ENCODE measurements around the gene MAST4.

The MAST4 gene

DNA sequence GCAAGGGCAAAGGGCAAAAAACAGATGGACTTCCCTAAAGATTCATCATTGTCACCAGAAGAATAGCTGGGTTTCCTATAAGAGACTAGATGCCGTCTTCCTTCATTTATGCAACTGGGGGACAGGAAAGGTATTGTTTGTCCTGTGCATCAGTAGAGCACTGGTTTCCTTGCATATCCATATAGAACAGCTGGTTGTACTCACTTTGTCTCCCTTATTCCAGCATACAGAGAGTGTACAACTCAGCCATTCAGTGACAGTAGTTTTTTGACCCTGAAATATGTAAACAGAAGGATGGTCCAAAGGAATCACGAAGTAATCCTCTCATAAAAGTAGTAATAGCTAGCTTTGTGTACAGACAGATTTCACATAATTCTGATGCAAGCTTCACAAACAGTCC lies 22.5 kb upstream of the MAST4 start:
- Mint-ChIP-seq H3K27me3 (peaks cover 4 to 21% of the 10 kb centered on the region in 2 donors), H3K4me3 (no peak overlapping the region), H3K9me3 (no peaks in the 10 kb centered on the region), H3K36me3 (ENCODE audit: insufficient read depth) (peaks cover 2% of the 10 kb centered on the region), H3K27ac (no peak overlapping the region), H3K4me1 (ENCODE audit: low read depth in 2 of 2) (no peaks in the 10 kb centered on the region)
- no peak for DNase-seq
- ATAC-seq (replicated peaks): no peak

DNA sequence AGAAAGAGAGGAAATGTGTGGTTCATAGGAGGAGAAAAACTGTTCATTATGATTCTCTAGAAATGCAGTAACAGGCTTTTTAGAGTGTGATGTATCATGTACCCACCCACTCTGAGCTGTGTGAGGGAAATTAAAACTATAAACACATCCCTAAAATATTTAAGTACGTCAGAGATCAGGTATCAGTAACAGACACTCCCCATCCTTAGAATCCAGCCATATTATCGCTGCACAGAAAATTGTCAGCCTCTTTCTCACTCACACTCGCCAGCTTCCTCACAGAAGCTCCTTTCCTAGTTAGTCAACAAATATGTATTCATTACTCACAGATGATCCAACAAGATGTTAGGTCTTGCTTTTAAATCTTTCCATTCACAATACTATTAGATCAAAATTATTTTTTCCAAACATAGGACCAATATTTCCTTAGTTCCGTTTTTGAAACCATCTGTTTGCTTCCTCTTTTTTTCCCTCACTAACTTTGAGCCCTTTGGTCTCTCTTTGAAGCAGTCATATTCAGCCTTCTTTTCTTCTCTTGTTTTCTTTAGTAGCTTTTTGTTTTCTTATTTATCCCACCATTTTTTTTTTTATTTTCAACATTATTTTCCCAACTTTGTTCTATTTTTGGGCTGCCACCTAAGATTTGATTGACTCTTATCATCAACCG lies 13.6 kb upstream of the MAST4 start:
- DNase-seq: no peak
- peaks cover 17 to 22% of the 10 kb centered on the region in 2 donors for H3K27me3 Mint-ChIP-seq
- no peaks in the 10 kb centered on the region for H3K4me1 Mint-ChIP-seq (ENCODE audit: low read depth in 2 of 2)
- ATAC-seq (replicated peaks): no peak
- H3K36me3 Mint-ChIP-seq (ENCODE audit: insufficient read depth): peaks cover 2% of the 10 kb centered on the region
- H3K27ac Mint-ChIP-seq: no peak overlapping the region
- no peak overlapping the region for H3K4me3 Mint-ChIP-seq
- H3K9me3 Mint-ChIP-seq: no peaks in the 10 kb centered on the region

DNA sequence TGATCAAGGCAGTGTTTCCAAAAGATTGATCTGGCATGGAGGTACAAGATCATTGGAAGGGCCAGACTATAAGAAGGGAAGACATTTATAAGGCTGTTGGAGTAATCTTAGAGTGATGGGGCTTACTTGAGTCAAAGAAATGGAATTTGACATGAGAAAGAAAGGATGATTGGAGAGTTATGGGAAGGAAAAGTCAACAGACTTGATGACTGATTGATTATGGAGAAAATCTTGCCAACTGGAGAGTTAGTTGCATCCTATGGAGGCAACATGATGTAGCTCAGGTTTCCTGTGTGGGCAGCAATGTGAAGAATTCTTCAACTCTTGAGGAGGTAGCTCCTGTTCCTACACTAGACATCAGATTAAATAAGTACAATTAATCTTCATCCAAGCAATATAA lies 10.9 kb upstream of the MAST4 start:
- ATAC-seq (replicated peaks): no peak
- Mint-ChIP-seq H3K4me1 (ENCODE audit: low read depth in 2 of 2) (no peaks in the 10 kb centered on the region), H3K9me3 (no peaks in the 10 kb centered on the region), H3K36me3 (ENCODE audit: insufficient read depth) (no peaks in the 10 kb centered on the region), H3K27me3 (peaks cover 15 to 29% of the 10 kb centered on the region in 2 donors), H3K4me3 (no peak overlapping the region), H3K27ac (no peak overlapping the region)
- DNase-seq: no peak

DNA sequence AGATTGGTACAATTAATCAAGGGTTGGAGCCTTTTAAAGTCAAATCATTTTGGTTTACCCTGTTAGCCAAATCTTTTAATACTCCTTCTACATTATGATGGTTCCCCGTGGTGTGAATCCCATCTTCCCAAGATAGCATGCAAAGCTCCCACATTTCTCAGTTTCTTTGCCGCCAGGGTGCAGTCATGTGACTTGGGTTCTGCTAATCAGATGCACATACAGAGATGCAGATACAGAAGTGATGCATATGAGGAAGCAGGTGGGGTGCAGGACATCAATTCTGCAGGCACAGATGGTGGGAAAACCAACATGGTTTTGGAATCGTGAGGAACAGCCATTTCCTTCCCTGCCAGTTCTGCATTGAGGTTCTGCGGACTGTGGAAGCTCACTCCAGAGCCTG lies 8.4 kb upstream of the MAST4 start:
- ATAC-seq (replicated peaks) (no peak), DNase-seq (no peak)
- Mint-ChIP-seq H3K4me1 (ENCODE audit: low read depth in 2 of 2) (no peaks in the 10 kb centered on the region), H3K27ac (no peak overlapping the region), H3K4me3 (no peak overlapping the region), H3K9me3 (no peaks in the 10 kb centered on the region), H3K36me3 (ENCODE audit: insufficient read depth) (no peaks in the 10 kb centered on the region), H3K27me3 (peaks cover 25 to 36% of the 10 kb centered on the region in 2 donors)

DNA sequence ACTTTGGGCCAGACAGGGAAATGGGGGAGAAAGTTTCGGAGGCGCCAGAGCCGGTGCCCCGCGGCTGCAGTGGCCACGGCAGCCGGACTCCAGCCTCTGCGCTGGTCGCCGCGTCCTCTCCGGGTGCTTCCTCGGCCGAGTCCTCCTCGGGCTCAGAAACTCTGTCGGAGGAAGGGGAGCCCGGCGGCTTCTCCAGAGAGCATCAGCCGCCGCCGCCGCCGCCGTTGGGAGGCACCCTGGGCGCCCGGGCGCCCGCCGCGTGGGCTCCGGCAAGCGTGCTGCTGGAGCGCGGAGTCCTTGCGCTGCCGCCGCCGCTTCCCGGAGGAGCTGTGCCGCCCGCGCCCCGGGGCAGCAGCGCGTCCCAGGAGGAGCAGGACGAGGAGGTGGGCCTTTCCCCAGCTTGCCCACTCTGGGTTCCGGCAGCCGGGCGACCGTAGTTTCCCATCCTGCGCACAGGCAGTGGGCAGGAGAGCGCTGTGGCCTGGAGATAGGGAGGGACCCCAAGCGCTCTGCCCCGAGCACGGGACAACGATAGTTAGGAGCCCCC lies 516 bp downstream of the MAST4 start:
- Mint-ChIP-seq H3K4me1 (ENCODE audit: low read depth in 2 of 2) (peaks cover 0 to 8% of the 10 kb centered on the region in 2 donors), H3K27ac (no peak overlapping the region), H3K27me3 (peaks cover 57 to 65% of the 10 kb centered on the region in 2 donors), H3K4me3 (peak overlapping the region; percentile 56 to 60), H3K9me3 (no peaks in the 10 kb centered on the region), H3K36me3 (ENCODE audit: insufficient read depth) (no peaks in the 10 kb centered on the region)
- ATAC-seq (replicated peaks) (no peak), DNase-seq (no peak)

DNA sequence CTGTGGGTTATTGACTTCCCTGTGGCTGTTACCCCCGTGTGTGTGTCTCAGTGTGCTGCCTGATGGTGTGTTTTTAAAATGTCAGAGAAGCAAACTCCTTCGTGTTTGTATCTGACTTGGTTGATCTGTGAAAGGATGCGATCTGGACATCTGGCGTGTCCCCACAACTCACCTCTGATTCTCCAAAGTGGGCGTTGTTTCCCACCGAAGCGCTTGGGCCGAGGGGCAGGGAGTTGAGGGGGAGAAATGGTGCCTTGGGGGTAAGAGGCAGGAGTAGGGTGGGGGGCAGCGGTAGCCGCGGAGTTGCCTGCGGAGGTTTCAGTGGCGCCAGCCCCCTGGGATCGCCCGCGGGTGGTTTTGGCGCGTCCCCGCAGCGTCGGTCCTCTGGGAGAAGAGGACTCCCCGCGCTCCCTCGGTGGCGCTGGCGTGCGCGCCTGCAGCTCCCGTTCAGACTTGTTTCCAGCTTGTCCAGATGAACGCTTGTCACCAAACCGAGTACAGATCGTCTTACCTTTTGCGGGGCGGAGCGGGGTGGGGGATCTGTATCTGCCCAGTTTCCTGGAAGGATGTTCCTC lies 1.1 kb downstream of the MAST4 start:
- ATAC-seq (replicated peaks) (no peak), DNase-seq (no peak)
- Mint-ChIP-seq H3K27ac (no peak overlapping the region), H3K27me3 (peaks cover 57 to 63% of the 10 kb centered on the region in 2 donors), H3K36me3 (ENCODE audit: insufficient read depth) (no peaks in the 10 kb centered on the region), H3K4me3 (peak overlapping the region; percentile 36 to 60), H3K9me3 (no peaks in the 10 kb centered on the region), H3K4me1 (ENCODE audit: low read depth in 2 of 2) (peaks cover 0 to 8% of the 10 kb centered on the region in 2 donors)

DNA sequence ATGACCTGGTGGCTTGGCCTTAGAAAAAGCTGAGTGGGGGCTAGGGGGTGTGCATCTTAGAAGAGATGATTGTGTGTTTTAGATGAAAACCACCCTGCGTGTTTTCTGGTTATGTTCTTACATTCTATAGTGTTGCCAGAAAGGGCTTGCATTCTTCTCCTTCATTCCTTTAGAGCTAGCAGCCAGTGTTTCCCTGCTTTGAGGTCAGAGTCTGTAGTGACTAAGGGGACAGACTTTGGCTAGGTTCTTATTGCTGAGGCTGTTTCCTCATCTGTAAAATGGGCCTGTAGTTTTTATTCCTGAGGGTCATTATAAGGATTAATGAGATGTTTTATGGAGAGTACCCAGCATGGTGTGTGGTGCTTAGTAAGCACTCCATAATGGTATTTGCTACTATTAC lies 6.4 kb downstream of the MAST4 start:
- Mint-ChIP-seq H3K9me3 (no peaks in the 10 kb centered on the region), H3K4me1 (ENCODE audit: low read depth in 2 of 2) (peaks cover 0 to 2% of the 10 kb centered on the region in 2 donors), H3K4me3 (no peak overlapping the region), H3K36me3 (ENCODE audit: insufficient read depth) (no peaks in the 10 kb centered on the region), H3K27ac (no peak overlapping the region), H3K27me3 (peaks cover 31 to 36% of the 10 kb centered on the region in 2 donors)
- DNase-seq (no peak), ATAC-seq (replicated peaks) (no peak)

DNA sequence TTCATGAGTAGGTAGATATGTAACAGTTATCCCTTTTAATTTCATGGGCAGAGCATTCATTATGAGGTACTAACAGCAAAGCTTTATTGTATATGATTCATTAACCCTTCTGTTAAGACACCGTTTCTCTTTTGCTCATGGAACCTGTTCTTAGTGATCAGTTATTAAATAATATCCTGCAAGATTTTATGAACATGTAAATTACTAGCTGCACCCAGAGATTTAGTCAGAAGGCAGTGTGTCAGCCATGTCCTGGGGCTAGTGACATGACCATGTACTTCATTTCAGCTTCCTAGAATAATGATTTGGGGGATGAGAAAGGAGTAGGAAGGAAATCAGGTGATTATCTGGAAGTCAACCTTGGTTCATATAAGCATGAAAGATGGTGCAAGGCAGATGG lies 7.0 kb downstream of the MAST4 start:
- H3K27me3 Mint-ChIP-seq: peaks cover 26 to 30% of the 10 kb centered on the region in 2 donors
- ATAC-seq (replicated peaks): no peak

DNA sequence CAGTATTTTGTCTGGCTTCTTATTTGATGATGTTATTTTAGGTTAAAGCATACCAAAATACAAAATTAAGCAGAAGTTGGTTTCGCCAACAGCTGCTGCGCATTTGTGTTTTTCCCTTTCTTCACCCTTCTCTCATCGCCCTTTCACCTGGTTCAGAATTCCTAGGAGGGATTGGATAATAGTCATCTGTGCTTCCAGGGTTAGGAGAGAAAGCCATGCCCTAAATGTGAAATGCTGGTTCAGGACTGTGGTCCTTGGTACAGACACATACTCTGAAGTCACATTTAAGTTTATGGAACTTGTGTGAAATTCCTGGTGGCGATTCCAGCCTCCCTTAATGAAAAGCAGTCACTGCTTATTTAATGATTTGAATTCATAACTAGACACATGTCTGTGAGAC lies 7.7 kb downstream of the MAST4 start:
- no peak for DNase-seq
- Mint-ChIP-seq H3K4me3 (no peak overlapping the region), H3K27ac (no peak overlapping the region), H3K9me3 (no peaks in the 10 kb centered on the region), H3K4me1 (ENCODE audit: low read depth in 2 of 2) (no peaks in the 10 kb centered on the region), H3K27me3 (peaks cover 18 to 23% of the 10 kb centered on the region in 2 donors), H3K36me3 (ENCODE audit: insufficient read depth) (no peaks in the 10 kb centered on the region)
- no peak for ATAC-seq (replicated peaks)

More for the DNA sequence above, 7.0 kb downstream of the MAST4 start:
- Mint-ChIP-seq H3K27ac (no peak overlapping the region), H3K4me1 (ENCODE audit: low read depth in 2 of 2) (peaks cover 0 to 2% of the 10 kb centered on the region in 2 donors), H3K36me3 (ENCODE audit: insufficient read depth) (no peaks in the 10 kb centered on the region), H3K9me3 (no peaks in the 10 kb centered on the region), H3K4me3 (no peak overlapping the region)
- no peak for DNase-seq

DNA sequence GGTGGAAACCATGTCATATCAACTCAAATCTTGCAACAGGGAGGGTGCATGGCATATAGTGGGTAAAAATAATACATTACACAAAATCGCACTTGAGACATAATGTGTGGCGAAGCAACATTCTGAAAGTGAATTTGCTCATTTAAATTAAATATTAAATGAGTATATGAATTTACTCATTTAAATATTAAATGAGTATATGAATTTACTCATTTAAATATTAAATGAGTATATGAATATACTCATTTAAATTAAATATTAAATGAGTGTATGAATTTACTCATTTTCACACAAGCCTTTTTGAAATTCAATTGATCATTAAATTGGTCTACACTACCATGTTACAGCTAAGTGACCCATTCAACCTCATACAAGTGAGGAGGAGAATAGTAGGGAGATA lies 10.5 kb downstream of the MAST4 start:
- Mint-ChIP-seq H3K27me3 (peaks cover 12 to 13% of the 10 kb centered on the region in 2 donors), H3K4me1 (ENCODE audit: low read depth in 2 of 2) (no peaks in the 10 kb centered on the region), H3K27ac (no peak overlapping the region), H3K9me3 (no peaks in the 10 kb centered on the region), H3K36me3 (ENCODE audit: insufficient read depth) (no peaks in the 10 kb centered on the region), H3K4me3 (no peak overlapping the region)
- ATAC-seq (replicated peaks) (no peak), DNase-seq (no peak)

DNA sequence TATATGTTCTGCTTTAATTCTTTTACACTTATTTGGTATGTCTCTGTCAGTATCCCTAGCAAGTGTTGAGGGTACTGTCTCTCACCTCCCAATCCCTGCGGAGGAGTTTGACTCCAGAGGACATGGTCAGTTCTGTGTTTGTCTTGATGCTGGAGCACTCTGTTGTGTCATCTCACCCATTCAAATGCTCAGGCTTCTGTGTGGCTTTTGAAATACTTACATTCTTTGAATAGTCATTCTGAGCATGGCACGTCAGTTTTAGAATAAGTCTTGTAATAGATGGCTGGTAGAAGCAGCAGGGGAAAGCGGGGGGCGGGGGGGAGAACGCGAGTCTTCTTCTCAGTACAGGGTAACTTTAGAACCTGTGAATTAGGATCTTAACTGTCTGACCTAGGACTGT lies 12.3 kb downstream of the MAST4 start:
- ATAC-seq (replicated peaks) (no peak), DNase-seq (no peak)
- peaks cover 0 to 15% of the 10 kb centered on the region in 2 donors for H3K27me3 Mint-ChIP-seq
- no peak overlapping the region for H3K4me3 Mint-ChIP-seq
- no peaks in the 10 kb centered on the region for H3K9me3 Mint-ChIP-seq
- no peaks in the 10 kb centered on the region for H3K36me3 Mint-ChIP-seq (ENCODE audit: insufficient read depth)
- H3K27ac Mint-ChIP-seq: no peak overlapping the region
- H3K4me1 Mint-ChIP-seq (ENCODE audit: low read depth in 2 of 2): no peaks in the 10 kb centered on the region

DNA sequence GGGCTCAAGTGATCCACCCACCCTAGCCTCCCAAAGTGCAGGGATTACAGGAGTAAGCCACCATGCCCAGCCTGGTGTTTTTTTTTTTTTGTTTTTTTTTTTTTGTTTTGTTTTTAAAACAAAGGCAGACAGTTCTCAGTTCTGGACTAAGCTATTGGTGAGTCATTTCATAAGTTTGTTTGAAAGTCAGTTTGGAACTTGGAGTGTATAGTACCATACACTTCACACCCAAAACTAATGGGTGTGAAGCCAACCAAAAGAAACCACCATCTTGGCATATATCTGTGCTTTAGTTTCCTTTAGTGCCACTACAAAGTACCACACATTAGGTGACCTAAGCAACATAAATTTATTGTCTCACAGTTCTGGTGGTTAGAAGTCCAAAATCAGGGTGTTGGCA lies 13.4 kb downstream of the MAST4 start:
- no peak overlapping the region for H3K27ac Mint-ChIP-seq
- H3K4me3 Mint-ChIP-seq: no peak overlapping the region
- H3K4me1 Mint-ChIP-seq (ENCODE audit: low read depth in 2 of 2): no peaks in the 10 kb centered on the region
- ATAC-seq (replicated peaks): no peak
- DNase-seq: no peak
- no peaks in the 10 kb centered on the region for H3K36me3 Mint-ChIP-seq (ENCODE audit: insufficient read depth)
- H3K9me3 Mint-ChIP-seq: no peaks in the 10 kb centered on the region
- peaks cover 0 to 21% of the 10 kb centered on the region in 2 donors for H3K27me3 Mint-ChIP-seq

DNA sequence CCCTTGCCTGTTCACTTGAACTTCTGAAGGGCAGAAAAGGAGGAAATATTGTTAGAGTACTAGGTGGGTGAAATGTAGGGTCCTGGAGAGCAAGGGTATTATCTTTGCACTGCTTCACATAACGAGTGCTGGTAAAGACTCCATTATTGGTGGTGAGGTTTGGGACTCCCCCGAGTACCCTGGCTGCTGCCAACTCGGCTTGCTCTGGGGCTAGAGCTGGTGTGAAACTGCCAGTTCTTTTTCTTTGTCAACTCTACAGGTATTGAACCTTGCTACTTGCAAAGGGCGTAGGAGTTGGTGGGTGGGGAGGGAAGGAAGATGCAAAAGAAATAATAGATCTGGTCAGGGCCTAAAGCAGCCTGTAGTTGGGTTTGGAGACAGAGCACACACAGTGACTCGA lies 16.0 kb downstream of the MAST4 start:
- H3K4me3 Mint-ChIP-seq: no peak overlapping the region
- ATAC-seq (replicated peaks): no peak
- H3K36me3 Mint-ChIP-seq (ENCODE audit: insufficient read depth): no peaks in the 10 kb centered on the region
- no peak for DNase-seq
- no peak overlapping the region for H3K27ac Mint-ChIP-seq
- no peaks in the 10 kb centered on the region for H3K4me1 Mint-ChIP-seq (ENCODE audit: low read depth in 2 of 2)
- H3K9me3 Mint-ChIP-seq: no peaks in the 10 kb centered on the region
- H3K27me3 Mint-ChIP-seq: peaks cover 0 to 24% of the 10 kb centered on the region in 2 donors

DNA sequence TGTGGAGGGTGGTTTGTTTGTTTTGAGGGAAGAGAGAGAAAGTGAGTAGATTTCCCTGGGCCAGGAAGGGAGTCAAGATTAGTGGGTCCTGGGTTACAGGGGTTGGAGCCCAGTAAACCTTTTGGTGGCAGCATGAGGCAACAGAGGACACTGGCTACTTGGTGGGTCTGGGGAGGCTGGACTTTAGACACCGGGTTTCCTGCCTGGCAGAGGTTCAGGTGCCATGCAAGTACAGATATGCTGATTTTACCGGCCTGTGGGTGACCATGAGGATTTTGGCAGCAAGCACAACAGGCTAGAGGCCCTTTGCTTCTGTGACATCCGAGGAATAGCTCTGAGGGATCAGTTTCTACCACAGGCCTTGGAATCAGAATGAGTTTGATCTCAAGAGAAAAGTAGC lies 18.9 kb downstream of the MAST4 start:
- H3K4me1 Mint-ChIP-seq (ENCODE audit: low read depth in 2 of 2): peaks cover 0 to 2% of the 10 kb centered on the region in 2 donors

More for the DNA sequence above, 18.9 kb downstream of the MAST4 start:
- H3K36me3 Mint-ChIP-seq (ENCODE audit: insufficient read depth): no peaks in the 10 kb centered on the region
- H3K27me3 Mint-ChIP-seq: peaks cover 0 to 24% of the 10 kb centered on the region in 2 donors
- ATAC-seq (replicated peaks) (no peak), DNase-seq (no peak)
- no peaks in the 10 kb centered on the region for H3K9me3 Mint-ChIP-seq
- no peak overlapping the region for H3K4me3 Mint-ChIP-seq
- H3K27ac Mint-ChIP-seq: no peak overlapping the region
